Measurements from ENCODE around the gene PPP2R3C.
"Not testable (repeated sequence)": the region's sequence is repeated elsewhere in the genome, so short reads cannot be mapped to it uniquely, and the experiment has no call there.

Gene PPP2R3C

GRCh38 chr14:35113308-35113950 lies 8.4 kb downstream of the PPP2R3C start:
- H3K4me3 Mint-ChIP-seq: no peak overlapping the region
- no peak for DNase-seq
- H3K9me3 Mint-ChIP-seq: no peaks in the 10 kb centered on the region
- peaks cover 84% of the 10 kb centered on the region for H3K36me3 Mint-ChIP-seq (ENCODE audit: low read depth)
- H3K27ac Mint-ChIP-seq: no peak overlapping the region
- H3K4me1 Mint-ChIP-seq (ENCODE audit: low read depth): peaks cover 21% of the 10 kb centered on the region
- H3K27me3 Mint-ChIP-seq: no peaks in the 10 kb centered on the region

- Mint-ChIP-seq H3K36me3 (ENCODE audit: low read depth) (peaks cover 83% of the 10 kb centered on the region), H3K9me3 (no peaks in the 10 kb centered on the region), H3K27ac (no peak overlapping the region), H3K4me3 (no peak overlapping the region), H3K4me1 (ENCODE audit: low read depth) (peaks cover 19% of the 10 kb centered on the region), H3K27me3 (no peaks in the 10 kb centered on the region)
- DNase-seq: no peak
Observed at GRCh38 chr14:35112641-35113040, 9.1 kb downstream of the PPP2R3C start.

GRCh38 chr14:35107866-35108265 lies 13.9 kb downstream of the PPP2R3C start:
- Mint-ChIP-seq H3K4me1 (ENCODE audit: low read depth) (peaks cover 6% of the 10 kb centered on the region), H3K27me3 (no peaks in the 10 kb centered on the region), H3K9me3 (no peaks in the 10 kb centered on the region), H3K4me3 (no peak overlapping the region), H3K36me3 (ENCODE audit: low read depth) (peaks cover 82% of the 10 kb centered on the region), H3K27ac (no peak overlapping the region)
- no peak for DNase-seq

GRCh38 chr14:35094645-35095044 lies 27.1 kb downstream of the PPP2R3C start:
- not testable (repeated sequence) for H3K4me1 Mint-ChIP-seq (ENCODE audit: low read depth); DNase-seq; H3K9me3 Mint-ChIP-seq; H3K4me3 Mint-ChIP-seq; H3K27me3 Mint-ChIP-seq; H3K27ac Mint-ChIP-seq
- H3K36me3 Mint-ChIP-seq (ENCODE audit: low read depth): peaks cover 84% of the 10 kb centered on the region

GRCh38 chr14:35088514-35088913 lies 33.3 kb downstream of the PPP2R3C start:
- DNase-seq: no peak
- Mint-ChIP-seq H3K9me3 (no peaks in the 10 kb centered on the region), H3K27me3 (no peaks in the 10 kb centered on the region), H3K4me1 (ENCODE audit: low read depth) (no peaks in the 10 kb centered on the region), H3K4me3 (no peak overlapping the region), H3K27ac (no peak overlapping the region), H3K36me3 (ENCODE audit: low read depth) (peaks cover 80% of the 10 kb centered on the region)

- H3K4me1 Mint-ChIP-seq (ENCODE audit: low read depth): no peaks in the 10 kb centered on the region
- H3K27me3 Mint-ChIP-seq: no peaks in the 10 kb centered on the region
- no peak for DNase-seq
- H3K27ac Mint-ChIP-seq: peak overlapping the region; percentile 3
- peaks cover 79% of the 10 kb centered on the region for H3K36me3 Mint-ChIP-seq (ENCODE audit: low read depth)
- no peaks in the 10 kb centered on the region for H3K9me3 Mint-ChIP-seq
- H3K4me3 Mint-ChIP-seq: no peak overlapping the region
Observed at GRCh38 chr14:35085441-35085840, 36.3 kb downstream of the PPP2R3C start.

- Mint-ChIP-seq H3K9me3 (no peaks in the 10 kb centered on the region), H3K4me3 (no peak overlapping the region), H3K27ac (peak overlapping the region; percentile 76), H3K27me3 (no peaks in the 10 kb centered on the region), H3K36me3 (ENCODE audit: low read depth) (peaks cover 81% of the 10 kb centered on the region), H3K4me1 (ENCODE audit: low read depth) (no peaks in the 10 kb centered on the region)
- DNase-seq: no peak
Observed at GRCh38 chr14:35083530-35084150, 38.1 kb downstream of the PPP2R3C start.

GRCh38 chr14:35079742-35080141 lies 42.0 kb downstream of the PPP2R3C start:
- DNase-seq: no peak
- Mint-ChIP-seq H3K27me3 (no peaks in the 10 kb centered on the region), H3K4me3 (no peak overlapping the region), H3K36me3 (ENCODE audit: low read depth) (peaks cover 69% of the 10 kb centered on the region), H3K4me1 (ENCODE audit: low read depth) (no peaks in the 10 kb centered on the region), H3K9me3 (no peaks in the 10 kb centered on the region), H3K27ac (no peak overlapping the region)

- H3K36me3 Mint-ChIP-seq (ENCODE audit: low read depth): peaks cover 64% of the 10 kb centered on the region
Observed at GRCh38 chr14:35078082-35078481, 43.7 kb downstream of the PPP2R3C start.

GRCh38 chr14:35073486-35073885 lies 48.3 kb downstream of the PPP2R3C start:
- Mint-ChIP-seq H3K9me3 (no peaks in the 10 kb centered on the region), H3K27ac (no peak overlapping the region), H3K4me3 (no peak overlapping the region), H3K27me3 (no peaks in the 10 kb centered on the region), H3K36me3 (ENCODE audit: low read depth) (peaks cover 64% of the 10 kb centered on the region), H3K4me1 (ENCODE audit: low read depth) (no peaks in the 10 kb centered on the region)
- no peak for DNase-seq

More at GRCh38 chr14:35078082-35078481, 43.7 kb downstream of the PPP2R3C start:
- no peak for DNase-seq
- Mint-ChIP-seq H3K9me3 (no peaks in the 10 kb centered on the region), H3K27ac (no peak overlapping the region), H3K4me1 (ENCODE audit: low read depth) (no peaks in the 10 kb centered on the region), H3K27me3 (no peaks in the 10 kb centered on the region), H3K4me3 (no peak overlapping the region)

- H3K4me1 Mint-ChIP-seq (ENCODE audit: low read depth): no peaks in the 10 kb centered on the region
- H3K27ac Mint-ChIP-seq: peak overlapping the region; percentile 52
- peaks cover 70% of the 10 kb centered on the region for H3K36me3 Mint-ChIP-seq (ENCODE audit: low read depth)
Observed at GRCh38 chr14:35072226-35072625, 49.6 kb downstream of the PPP2R3C start.

GRCh38 chr14:35068238-35069012 lies 53.4 kb downstream of the PPP2R3C start:
- Mint-ChIP-seq H3K9me3 (no peaks in the 10 kb centered on the region), H3K36me3 (ENCODE audit: low read depth) (peaks cover 65% of the 10 kb centered on the region), H3K27me3 (no peaks in the 10 kb centered on the region), H3K4me3 (no peak overlapping the region), H3K27ac (no peak overlapping the region), H3K4me1 (ENCODE audit: low read depth) (no peaks in the 10 kb centered on the region)
- DNase-seq: no peak

More at GRCh38 chr14:35072226-35072625, 49.6 kb downstream of the PPP2R3C start:
- H3K9me3 Mint-ChIP-seq: no peaks in the 10 kb centered on the region
- H3K4me3 Mint-ChIP-seq: no peak overlapping the region
- H3K27me3 Mint-ChIP-seq: no peaks in the 10 kb centered on the region
- DNase-seq: no peak

GRCh38 chr14:35065731-35066130 lies 56.1 kb downstream of the PPP2R3C start:
- H3K27me3 Mint-ChIP-seq; H3K27ac Mint-ChIP-seq; H3K9me3 Mint-ChIP-seq; DNase-seq; H3K4me3 Mint-ChIP-seq; H3K4me1 Mint-ChIP-seq (ENCODE audit: low read depth): not testable (repeated sequence)
- H3K36me3 Mint-ChIP-seq (ENCODE audit: low read depth): peaks cover 57% of the 10 kb centered on the region

- H3K27me3 Mint-ChIP-seq, DNase-seq, H3K27ac Mint-ChIP-seq, H3K4me3 Mint-ChIP-seq, H3K9me3 Mint-ChIP-seq: not testable (repeated sequence)
- Mint-ChIP-seq H3K36me3 (ENCODE audit: low read depth) (peaks cover 59% of the 10 kb centered on the region), H3K4me1 (ENCODE audit: low read depth) (peaks cover 11% of the 10 kb centered on the region)
Observed at GRCh38 chr14:35061113-35061791, 60.5 kb downstream of the PPP2R3C start.

Data from activated T-cell treated with anti-CD3 and anti-CD28 coated beads, Interleukin-2, amount 50 U/mL, for 24 hours (primary cell).